Activated CD4-positive, alpha-beta T cell treated with anti-CD3 and anti-CD28 coated beads for 36 hours (primary cell): Measurements from ENCODE around the gene RPUSD2. TPM values are rescaled to one million over a fixed set of nuclear protein-coding genes. Genes with fewer than 3 reads are reported as not detected.
"Not testable (repeated sequence)": the region's sequence is repeated elsewhere in the genome, so short reads cannot be mapped to it uniquely, and the experiment has no call there.

Experiments
- ATAC-seq: fragments of 200-7000 bp; cut with Tn5 transposase; one replicate; pipeline ENCODE4 v1.10.0; 2021; ENCODE audit warnings: mild to moderate bottlenecking, moderate library complexity
- CTCF ChIA-PET: fragments of 350-600 bp; sonication (Branson Sonifier 250); formaldehyde crosslinking; loops from one replicate; lab custom pipeline; 2021; ENCODE audit warnings: antibody characterized with exemption; lab: Charles Lee
- POLR2A ChIA-PET: fragments of 350-600 bp; sonication (Branson Sonifier 250); formaldehyde crosslinking; loops from one replicate; lab custom pipeline; 2021; ENCODE audit warnings: antibody characterized with exemption, inconsistent platforms; lab: Charles Lee
- DNase-seq: peaks from one replicate; pipeline ENCODE4 v3.0.0-alpha.2; 2020
- H3K27ac Mint-ChIP-seq: one replicate; pipeline ENCODE4 v1.8.0; 2021; ENCODE audit warnings: mixed read lengths
- H3K27me3 Mint-ChIP-seq: one replicate; pipeline ENCODE4 v1.8.0; 2021; ENCODE audit warnings: mixed read lengths
- H3K36me3 Mint-ChIP-seq: one replicate; pipeline ENCODE4 v1.8.0; 2021; ENCODE audit warnings: low read depth, mixed read lengths
- H3K4me1 Mint-ChIP-seq: one replicate; pipeline ENCODE4 v1.8.0; 2021; ENCODE audit warnings: mixed read lengths
- H3K4me3 Mint-ChIP-seq: one replicate; pipeline ENCODE4 v1.8.0; 2021; ENCODE audit warnings: mild to moderate bottlenecking, moderate library complexity, mixed read lengths
- H3K9me3 Mint-ChIP-seq: one replicate; pipeline ENCODE4 v1.8.0; 2021; ENCODE audit warnings: low read depth, mixed read lengths
- intact Hi-C, 2 experiments: fragments of 100-400 bp; cut with DNase I in 1 of 2; cut with micrococcal nuclease in 1 of 2; formaldehyde crosslinking; loops; one replicate each; pipeline versions ENCODE4 v1.14.2 to v1.15.1; 2022 to 2024; cut with DNase I, micrococcal nuclease
- total RNA-seq, 2 experiments: library from RNA; stranded (reverse); gene quantifications; one replicate each; pipeline ENCODE4 v1.2.3, GENCODE V29; 2021

The RPUSD2 gene
- total RNA-seq, 2 experiments from 2014 or later, result 11.0 to 14.0 TPM

DNA sequence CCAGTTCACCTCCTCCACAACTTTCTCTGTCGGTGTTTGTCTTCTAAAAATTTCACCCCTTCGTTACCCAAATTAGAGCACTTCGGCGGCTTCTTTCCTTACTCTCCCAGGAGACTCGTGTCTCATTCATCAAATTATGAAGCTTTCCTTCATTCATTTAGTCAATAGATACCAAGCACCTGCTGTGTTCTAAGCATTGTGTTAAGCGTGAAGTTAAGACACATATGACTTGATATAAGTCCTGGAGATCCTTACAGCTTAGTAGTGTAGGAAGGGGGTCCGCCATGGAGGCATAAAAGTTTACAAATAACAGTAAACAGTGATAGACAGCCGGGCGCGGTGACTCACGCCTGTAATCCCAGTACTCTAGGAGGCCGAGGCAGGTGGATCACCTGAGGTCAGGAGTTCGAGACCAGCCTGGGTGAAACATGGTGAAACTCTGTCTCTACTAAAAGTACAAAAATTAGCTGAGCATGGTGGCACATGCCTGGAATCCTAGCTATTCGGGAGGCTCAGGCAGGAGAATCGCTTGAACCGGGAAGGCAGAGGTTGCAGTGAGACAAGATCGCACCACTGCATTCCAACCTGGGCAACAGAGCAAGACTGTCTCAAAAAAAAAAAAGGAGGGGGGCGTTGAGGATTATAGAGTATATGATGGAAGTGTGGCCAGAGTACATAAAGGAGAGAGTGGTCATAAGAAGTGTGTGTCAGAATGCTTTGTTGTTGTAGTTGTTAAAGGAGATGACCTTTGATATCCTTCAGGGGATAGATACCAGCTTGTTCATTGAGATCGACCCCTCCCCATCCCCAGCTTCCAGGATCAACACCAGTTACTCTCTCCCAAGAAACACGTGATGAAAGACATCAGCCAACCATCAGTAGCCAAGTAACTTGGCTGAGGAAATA, 3.5 kb upstream of the RPUSD2 start:
- ChIA-PET POLR2A (interaction anchor here (0.6 to 0.9 kb wide), 3 partner anchors 11 to 329 kb away, joined by 3 read pairs; partner anchors contain the start of gene VPS18), CTCF (interaction anchor here (0.8 to 3.0 kb wide), 8 partner anchors 8 to 292 kb away, joined by 3 to 13 read pairs (median 4); no protein-coding TSS in a partner anchor)
- intact Hi-C loops, result loop anchor here (1.0 to 10.0 kb wide), 11 partner anchors 28 to 783 kb away; partner anchors contain the start of genes BAHD1 (in 1 of the 2), DNAJC17 (in 1 of the 2), EIF2AK4 (in 1 of the 2) and FSIP1 (in 1 of the 2)
- DNase-seq (peak; percentile 22), ATAC-seq (no peak)
- Mint-ChIP-seq H3K4me3 (peak overlapping the region; percentile 96), H3K27me3 (no peaks in the 10 kb centered on the region), H3K36me3 (peaks cover 12% of the 10 kb centered on the region), H3K4me1 (peaks cover 45% of the 10 kb centered on the region), H3K27ac (peak overlapping the region; percentile 93), H3K9me3 (no peaks in the 10 kb centered on the region)

DNA sequence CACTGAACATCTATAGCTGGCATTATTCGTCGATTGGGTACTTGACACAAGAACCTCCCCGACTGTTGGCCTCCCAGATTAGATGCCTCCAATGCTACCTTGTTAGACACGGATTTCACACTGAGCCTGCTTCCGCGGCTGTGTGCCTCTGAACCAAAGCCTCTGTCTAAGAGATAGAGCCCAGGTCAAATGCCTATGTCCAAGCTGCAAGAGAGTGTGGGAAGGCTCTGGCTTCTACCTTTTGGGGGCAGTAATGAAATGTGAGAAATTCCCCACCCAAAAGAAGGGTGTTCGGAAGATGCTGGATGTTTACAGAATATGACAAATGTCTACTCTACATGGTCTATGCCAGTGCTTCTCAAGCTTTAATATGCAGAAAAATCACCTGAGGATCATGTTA, 2.0 kb upstream of the RPUSD2 start:
- DNase-seq (no peak), ATAC-seq (no peak)
- no peaks in the 10 kb centered on the region for H3K27me3 Mint-ChIP-seq
- no peak overlapping the region for H3K27ac Mint-ChIP-seq
- no peak overlapping the region for H3K4me3 Mint-ChIP-seq
- ChIA-PET POLR2A (no interaction called here), CTCF (no interaction called here)
- peaks cover 5% of the 10 kb centered on the region for H3K36me3 Mint-ChIP-seq
- intact Hi-C loops, result loop anchor here (5.0 to 10.0 kb wide), 3 partner anchors 245 to 785 kb away; partner anchors contain the start of genes EIF2AK4 (in 1 of the 2), FSIP1 (in 1 of the 2) and INAFM2 (in 1 of the 2)
- H3K9me3 Mint-ChIP-seq, result no peaks in the 10 kb centered on the region
- peaks cover 50% of the 10 kb centered on the region for H3K4me1 Mint-ChIP-seq

DNA sequence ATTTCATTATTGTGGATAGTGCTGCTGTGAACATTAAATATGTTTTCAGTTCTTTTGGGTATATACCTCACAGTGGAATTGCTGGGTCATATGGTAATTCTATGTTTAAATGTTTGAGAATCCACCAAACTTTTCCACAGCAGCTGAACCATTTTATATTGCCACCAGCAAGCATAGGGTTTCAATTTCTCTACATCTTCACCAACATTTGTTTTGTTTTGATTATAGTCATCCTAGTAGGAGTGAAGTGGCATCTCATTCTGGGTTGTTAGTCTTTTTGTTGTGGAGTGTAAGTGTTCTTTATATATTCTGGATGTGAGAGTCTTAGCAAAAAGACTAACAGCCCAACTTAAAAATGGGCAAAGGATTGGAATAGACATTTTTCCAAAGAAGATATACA, 6.0 kb downstream of the RPUSD2 start:
- Mint-ChIP-seq H3K27me3 (no peaks in the 10 kb centered on the region), H3K9me3 (no peaks in the 10 kb centered on the region), H3K4me1 (peaks cover 36% of the 10 kb centered on the region), H3K4me3 (no peak overlapping the region), H3K36me3 (peaks cover 32% of the 10 kb centered on the region), H3K27ac (peak overlapping the region; percentile 4)
- intact Hi-C loops, result no loop called here
- CTCF ChIA-PET, result interaction anchor here (0.6 to 1.6 kb wide), 3 partner anchors 13 to 18 kb away, joined by 3 to 6 read pairs (median 3); no protein-coding TSS in a partner anchor
- DNase-seq (no peak), ATAC-seq (peak; percentile 74)
- POLR2A ChIA-PET, result interaction anchor here (0.7 kb wide), 1 partner anchor 1086 kb away, joined by 3 read pairs; no protein-coding TSS in a partner anchor

- H3K4me1 Mint-ChIP-seq, result peaks cover 22% of the 10 kb centered on the region
- ATAC-seq, CTCF ChIA-PET, DNase-seq, intact Hi-C loops, H3K4me3 Mint-ChIP-seq, H3K27ac Mint-ChIP-seq, H3K9me3 Mint-ChIP-seq, H3K27me3 Mint-ChIP-seq: not testable (repeated sequence)
- H3K36me3 Mint-ChIP-seq, result peaks cover 27% of the 10 kb centered on the region
- POLR2A ChIA-PET, result interaction anchor here (0.6 to 0.7 kb wide), 2 partner anchors 12 to 23 kb away, joined by 3 to 5 read pairs; partner anchors contain the start of gene CCDC32
Observed at GRCh38 chr15:40576914-40577313, 7.8 kb downstream of the RPUSD2 start.

DNA sequence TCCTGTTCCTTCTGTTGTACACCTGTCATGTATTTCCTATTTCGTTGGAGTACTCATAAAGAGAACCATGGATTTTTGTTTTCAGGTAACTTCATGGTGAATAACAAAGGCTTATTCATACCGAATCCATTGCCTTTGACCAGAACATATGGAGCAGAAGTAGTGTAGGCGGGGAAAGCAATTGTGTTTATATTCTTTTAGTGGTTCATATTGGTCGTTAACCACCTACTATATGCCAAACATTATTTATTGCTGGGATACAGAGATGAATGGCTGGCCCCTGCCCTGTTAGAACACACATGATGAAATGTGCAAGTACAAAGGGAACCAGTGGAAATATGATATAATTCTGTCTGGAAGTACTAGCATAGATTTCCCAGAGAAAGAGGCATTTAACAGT, 9.8 kb downstream of the RPUSD2 start:
- peaks cover 5% of the 10 kb centered on the region for H3K9me3 Mint-ChIP-seq
- no peak overlapping the region for H3K27ac Mint-ChIP-seq
- H3K36me3 Mint-ChIP-seq, result peaks cover 12% of the 10 kb centered on the region
- no peaks in the 10 kb centered on the region for H3K27me3 Mint-ChIP-seq
- ATAC-seq (peak; percentile 30), DNase-seq (no peak)
- ChIA-PET POLR2A (no interaction called here), CTCF (no interaction called here)
- peaks cover 17% of the 10 kb centered on the region for H3K4me1 Mint-ChIP-seq
- no peak overlapping the region for H3K4me3 Mint-ChIP-seq
- intact Hi-C loops, result no loop called here

DNA sequence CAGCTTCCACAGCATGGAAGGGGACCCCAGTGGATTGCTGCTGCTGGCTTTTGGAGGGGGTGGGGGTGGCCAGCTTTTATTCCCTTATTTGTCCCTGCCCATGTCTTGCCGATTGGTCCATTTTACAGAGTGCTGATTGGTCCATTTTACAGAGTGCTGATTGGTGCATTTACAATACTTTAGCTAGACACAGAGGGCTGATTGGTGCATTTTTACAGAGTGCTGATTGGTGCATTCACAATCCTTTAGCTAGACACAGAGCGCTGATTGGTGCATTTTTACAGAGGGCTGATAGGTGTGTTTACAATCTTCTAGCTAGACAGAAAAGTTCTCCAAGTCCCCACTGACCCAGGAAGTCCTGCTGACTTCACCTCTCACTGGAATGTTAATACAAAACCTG, 12.7 kb downstream of the RPUSD2 start:
- ATAC-seq, H3K27ac Mint-ChIP-seq, H3K4me1 Mint-ChIP-seq, H3K27me3 Mint-ChIP-seq, intact Hi-C loops, POLR2A ChIA-PET, DNase-seq, H3K4me3 Mint-ChIP-seq, H3K36me3 Mint-ChIP-seq, H3K9me3 Mint-ChIP-seq: not testable (repeated sequence)
- CTCF ChIA-PET, result interaction anchor here (2.6 kb wide), 1 partner anchor 8 kb away, joined by 8 read pairs; no protein-coding TSS in a partner anchor

GRCh38 chr15:40582726-40583246, 13.7 kb downstream of the RPUSD2 start:
- H3K4me1 Mint-ChIP-seq, result peaks cover 2% of the 10 kb centered on the region
- POLR2A ChIA-PET, result no interaction called here
- intact Hi-C loops, result no loop called here
- H3K36me3 Mint-ChIP-seq, result no peaks in the 10 kb centered on the region
- H3K27me3 Mint-ChIP-seq, result no peaks in the 10 kb centered on the region
- H3K9me3 Mint-ChIP-seq, result peaks cover 5% of the 10 kb centered on the region
- no peak for DNase-seq
- ATAC-seq, result peak; percentile 70
- H3K27ac Mint-ChIP-seq, result no peak overlapping the region
- CTCF ChIA-PET, result interaction anchor here (2.6 kb wide), 1 partner anchor 7 kb away, joined by 8 read pairs; no protein-coding TSS in a partner anchor
- H3K4me3 Mint-ChIP-seq, result peak overlapping the region; percentile 48

DNA sequence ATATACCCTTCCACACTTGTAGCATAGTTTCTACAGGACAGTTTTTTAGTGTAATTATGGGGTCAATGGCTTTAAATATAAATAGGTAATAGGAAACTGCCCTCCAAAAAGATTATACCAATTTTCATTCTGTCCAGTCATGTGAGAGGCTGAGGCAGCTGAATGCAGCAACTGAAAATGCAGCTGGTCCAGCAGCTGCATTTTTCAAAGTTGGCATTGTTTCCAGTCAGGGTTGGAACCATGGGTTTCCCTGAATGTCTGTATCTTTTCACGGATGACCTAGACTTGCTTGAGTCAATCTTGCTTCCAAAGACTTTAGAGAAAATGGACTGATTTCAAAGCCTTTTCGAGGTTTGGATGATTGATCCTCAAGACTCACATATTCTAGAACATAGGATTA, 15.1 kb downstream of the RPUSD2 start:
- CTCF ChIA-PET, result interaction anchor here (0.6 to 0.8 kb wide), 2 partner anchors 9 to 198 kb away, joined by 3 read pairs; no protein-coding TSS in a partner anchor
- Mint-ChIP-seq H3K36me3 (no peaks in the 10 kb centered on the region), H3K4me1 (no peaks in the 10 kb centered on the region), H3K27ac (no peak overlapping the region), H3K27me3 (no peaks in the 10 kb centered on the region), H3K9me3 (peaks cover 5% of the 10 kb centered on the region), H3K4me3 (no peak overlapping the region)
- ATAC-seq, result no peak
- POLR2A ChIA-PET, result no interaction called here
- intact Hi-C loops, result no loop called here
- DNase-seq, result no peak

- peak overlapping the region; percentile 70 for H3K4me3 Mint-ChIP-seq
- POLR2A ChIA-PET, result interaction anchor here (0.7 kb wide), 1 partner anchor 140 kb away, joined by 5 read pairs; no protein-coding TSS in a partner anchor
Observed at GRCh38 chr15:40590667-40591050, 21.6 kb downstream of the RPUSD2 start.

GRCh38 chr15:40591389-40591788, 22.3 kb downstream of the RPUSD2 start:
- ChIA-PET CTCF (interaction anchor here (1.0 to 3.5 kb wide), 2 partner anchors 15 to 22 kb away, joined by 3 to 23 read pairs; partner anchors contain the start of gene RPUSD2), POLR2A (interaction anchor here (0.7 kb wide), 1 partner anchor 141 kb away, joined by 5 read pairs; no protein-coding TSS in a partner anchor)
- H3K27ac Mint-ChIP-seq, result no peak overlapping the region
- H3K36me3 Mint-ChIP-seq, result peaks cover 5% of the 10 kb centered on the region
- H3K4me1 Mint-ChIP-seq, result peaks cover 24% of the 10 kb centered on the region
- ATAC-seq (no peak), DNase-seq (no peak)
- H3K4me3 Mint-ChIP-seq, result no peak overlapping the region
- H3K9me3 Mint-ChIP-seq, result no peaks in the 10 kb centered on the region
- intact Hi-C loops, result loop anchor here in 1 of 2 experiments (5.0 to 10.0 kb wide), 2 partner anchors 106 to 193 kb away; partner anchors contain the start of gene RAD51
- peaks cover 6% of the 10 kb centered on the region for H3K27me3 Mint-ChIP-seq

More at GRCh38 chr15:40590667-40591050, 21.6 kb downstream of the RPUSD2 start:
- DNase-seq (no peak), ATAC-seq (no peak)
- no peaks in the 10 kb centered on the region for H3K9me3 Mint-ChIP-seq
- H3K4me1 Mint-ChIP-seq, result peaks cover 24% of the 10 kb centered on the region
- CTCF ChIA-PET, result interaction anchor here (0.6 to 4.0 kb wide), 9 partner anchors 9 to 253 kb away, joined by 3 to 23 read pairs (median 8); partner anchors contain the start of genes CCDC32 and RAD51
- intact Hi-C loops, result loop anchor here in 1 of 2 experiments (5.0 to 10.0 kb wide), 2 partner anchors 107 to 194 kb away; partner anchors contain the start of gene RAD51
- H3K27me3 Mint-ChIP-seq, result peaks cover 5% of the 10 kb centered on the region
- peaks cover 5% of the 10 kb centered on the region for H3K36me3 Mint-ChIP-seq
- H3K27ac Mint-ChIP-seq, result no peak overlapping the region
